HG03060 (cell line): ENCODE results near the gene PAM.
A peak's percentile ranks its signal among the peaks of the same experiment; 100 is the strongest.

ENCODE experiments used
- ATAC-seq: cut with Tn5 transposase; IDR thresholded peaks from one replicate; pipeline ENCODE4 v1.9.1; 2021; ENCODE audit warnings: low read depth, moderate number of reproducible peaks; ENCODE audit not compliant: unreplicated experiment

The PAM gene

DNA sequence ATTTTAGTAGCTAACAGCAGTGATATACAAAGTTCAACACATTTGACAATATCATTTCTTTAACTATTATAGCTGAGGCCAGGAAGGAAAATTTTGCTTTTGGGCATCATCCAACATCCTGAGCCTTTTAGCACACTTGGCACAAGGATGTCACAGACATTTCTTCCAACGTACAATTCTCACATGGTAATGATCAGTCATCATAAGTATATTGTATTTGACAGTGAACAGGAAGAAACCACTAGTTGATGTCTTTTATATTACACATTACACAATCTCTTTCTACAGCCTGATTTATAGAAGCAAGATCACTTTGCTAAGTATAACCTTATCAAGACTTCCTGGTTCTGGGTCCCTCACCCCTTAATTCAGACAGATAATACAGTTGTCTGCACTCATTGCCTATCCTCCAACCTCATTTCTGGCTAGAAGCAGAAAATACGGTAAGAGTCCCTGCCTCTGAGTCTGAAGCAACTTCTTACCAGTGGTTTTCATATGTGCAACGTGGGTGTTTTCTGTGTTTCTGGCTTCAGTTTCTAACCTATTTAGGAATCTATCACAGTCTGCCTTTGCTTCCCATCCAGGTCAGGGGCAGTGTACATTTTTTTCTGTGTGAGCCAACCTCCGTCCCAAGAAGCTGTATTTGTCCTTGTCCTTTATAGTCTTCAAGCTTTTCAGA, 167.8 kb downstream of the PAM start:
- ATAC-seq, result no peak

DNA sequence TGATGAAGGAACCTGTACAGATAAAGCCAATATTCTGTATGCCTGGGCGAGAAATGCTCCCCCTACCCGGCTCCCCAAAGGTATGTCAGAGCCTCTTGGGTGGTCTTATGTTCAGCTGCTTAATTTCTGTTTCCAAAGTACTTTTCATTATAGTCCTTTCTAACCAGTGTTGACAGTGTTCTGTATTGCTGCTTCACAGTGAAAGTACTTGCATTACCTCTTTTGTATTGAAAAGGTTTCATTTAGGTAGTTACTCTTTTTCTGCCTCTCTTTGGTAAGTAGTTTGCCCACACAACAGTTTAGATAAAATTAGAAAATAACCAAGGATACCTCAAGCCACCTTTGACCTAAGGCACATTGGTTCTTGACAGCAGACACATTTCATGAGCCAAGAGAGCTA, 169.9 kb downstream of the PAM start:
- no peak for ATAC-seq

DNA sequence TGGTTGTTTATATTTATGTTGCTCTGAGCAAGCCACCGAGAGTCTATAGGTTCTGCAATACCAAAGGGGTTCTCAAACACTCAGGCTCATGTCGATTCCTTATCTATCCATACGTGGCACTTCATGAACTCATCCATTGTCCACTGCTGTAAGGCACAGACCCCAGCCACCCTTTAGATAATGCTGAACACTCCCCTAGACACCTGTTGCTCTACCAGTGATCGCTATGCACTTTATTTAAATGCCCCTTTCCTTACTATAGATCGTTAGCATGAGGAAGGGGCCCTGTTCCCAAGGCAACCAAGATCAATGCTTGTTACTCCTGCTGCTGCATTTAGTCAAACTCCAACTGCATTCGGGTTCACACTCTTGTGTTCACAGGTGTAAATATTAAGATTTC, 171.9 kb downstream of the PAM start:
- ATAC-seq, result no peak

DNA sequence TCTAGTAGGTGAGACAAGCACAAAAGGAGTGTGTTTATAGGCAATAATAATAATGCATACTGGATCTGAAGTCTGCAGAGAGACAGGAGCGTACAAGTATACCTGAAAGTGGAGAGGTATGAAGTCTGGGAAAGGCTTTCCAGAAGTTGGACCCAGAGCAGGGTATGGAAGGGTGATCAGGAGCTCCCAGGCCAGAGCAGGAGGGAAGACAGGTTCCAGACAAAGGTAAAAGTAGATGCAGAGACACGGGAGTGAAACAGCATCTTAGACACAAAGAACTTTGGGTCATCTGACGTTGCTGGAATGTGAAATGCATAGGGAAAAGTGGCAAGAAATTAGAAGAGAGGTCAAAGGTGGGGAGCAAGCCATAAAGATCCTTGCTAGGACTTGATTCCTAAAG, 175.1 kb downstream of the PAM start:
- ATAC-seq, result no peak

GRCh38 chr5:102931085-102931725, 176.1 kb downstream of the PAM start:
- ATAC-seq, result no peak

DNA sequence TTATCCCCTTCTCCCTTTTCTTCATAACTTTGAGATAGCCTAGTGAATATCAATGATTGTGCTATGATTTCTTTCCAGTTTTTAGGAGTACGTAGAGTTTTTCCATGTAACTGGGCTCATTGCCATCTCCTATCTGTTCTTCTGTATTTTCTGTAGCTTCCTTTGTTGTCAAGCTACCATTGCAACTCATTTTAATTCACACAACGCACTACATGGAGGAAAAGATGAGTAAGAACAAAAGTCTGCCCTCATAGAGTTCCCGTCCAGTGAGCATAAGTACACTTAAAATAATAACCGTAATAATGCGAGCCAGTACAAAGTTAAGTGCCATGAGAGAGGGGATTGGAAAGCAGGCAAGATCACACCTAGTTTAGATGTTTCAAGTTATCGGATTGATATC, 177.7 kb downstream of the PAM start:
- peak; percentile 49 for ATAC-seq

GRCh38 chr5:102933316-102933715, 178.2 kb downstream of the PAM start:
- no peak for ATAC-seq

DNA sequence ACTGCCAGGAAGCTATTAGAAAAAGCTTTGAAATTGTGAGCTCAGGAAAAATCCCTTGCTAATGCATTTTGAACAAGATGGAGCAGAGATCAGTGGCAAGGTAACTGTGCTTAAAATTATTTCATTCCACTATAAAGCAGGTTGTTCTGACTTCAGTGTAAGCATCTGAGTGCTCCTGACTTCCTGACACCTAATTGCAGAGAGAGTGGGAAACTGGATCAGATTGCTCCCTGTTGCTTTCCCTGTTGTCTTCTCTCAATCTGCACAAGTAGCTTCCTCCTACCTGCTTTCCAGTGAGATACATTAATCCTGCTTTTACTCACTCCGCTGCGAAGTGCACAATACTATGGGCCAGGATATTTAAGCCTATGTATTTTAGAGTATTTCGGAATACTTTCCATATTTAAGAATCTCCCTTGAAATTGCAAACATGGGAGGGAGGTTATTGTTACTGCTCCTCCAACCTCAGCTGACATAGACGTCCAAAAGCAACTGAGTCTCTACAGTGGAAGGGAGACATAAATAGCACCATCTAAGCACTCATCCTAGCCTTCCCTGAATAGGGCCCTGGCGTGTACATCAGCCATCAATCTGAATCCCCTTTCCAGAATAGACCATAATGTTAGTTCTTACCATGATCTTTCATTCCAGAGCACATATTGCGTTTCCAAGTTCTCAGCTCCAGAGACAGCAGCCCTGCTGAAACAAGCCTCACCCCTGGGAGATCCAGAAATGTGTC, 178.8 kb downstream of the PAM start:
- ATAC-seq, result no peak

DNA sequence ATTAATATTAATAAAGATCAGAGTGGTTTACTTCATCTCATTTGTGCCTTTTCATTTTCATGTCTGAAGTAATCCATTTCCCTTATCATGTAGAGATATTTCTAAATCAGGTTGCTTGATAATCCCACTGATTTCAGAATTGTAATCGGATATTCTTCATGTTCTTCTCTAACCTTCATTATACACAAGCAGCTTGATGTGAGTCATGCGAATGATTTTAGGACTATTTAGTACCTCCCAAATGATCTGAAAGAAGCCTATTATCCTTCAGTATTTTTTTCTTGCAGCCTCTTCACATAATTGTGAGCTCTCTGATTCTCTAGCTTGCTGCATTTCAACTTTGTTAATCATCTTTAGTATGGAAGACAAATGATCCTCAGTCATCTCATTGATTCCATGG, 182.8 kb downstream of the PAM start:
- no peak for ATAC-seq

DNA sequence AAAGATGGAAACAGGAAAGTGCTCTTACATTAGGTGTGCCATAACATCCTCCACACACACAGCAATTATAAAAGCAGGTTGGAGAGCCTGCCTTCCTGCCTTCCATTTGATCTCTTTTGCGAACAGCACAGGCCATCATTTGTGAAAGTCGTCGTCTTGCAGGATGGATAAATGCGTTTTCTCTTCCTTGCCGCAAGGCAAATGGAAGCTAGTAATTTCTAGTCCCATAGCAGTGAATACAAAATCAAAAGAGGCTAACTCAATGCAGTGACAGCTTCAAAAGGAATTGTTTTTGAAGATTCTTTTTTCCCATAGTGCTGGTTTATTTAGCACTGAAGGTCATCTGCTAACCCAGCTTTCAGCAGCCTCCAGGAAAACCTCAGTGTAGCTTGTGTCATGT, 186.0 kb downstream of the PAM start:
- no peak for ATAC-seq

DNA sequence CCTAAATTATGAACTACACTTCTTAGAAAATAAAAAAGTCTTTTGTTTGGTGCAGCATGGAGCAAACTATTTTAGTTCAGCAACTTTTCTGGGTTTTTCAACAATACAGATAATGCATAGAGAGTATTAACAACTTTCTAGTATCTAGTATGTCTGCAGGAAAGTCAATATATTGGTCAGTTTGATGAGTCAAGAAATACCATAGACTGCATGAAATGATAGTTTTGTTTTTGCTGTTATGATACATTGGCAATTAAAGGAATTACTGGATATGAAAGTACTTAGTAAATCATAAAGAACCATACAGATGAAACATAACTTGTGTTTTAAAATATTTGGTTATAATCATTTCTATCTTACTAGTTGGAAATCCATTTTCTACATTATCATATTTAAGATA, 191.3 kb downstream of the PAM start:
- ATAC-seq, result no peak

DNA sequence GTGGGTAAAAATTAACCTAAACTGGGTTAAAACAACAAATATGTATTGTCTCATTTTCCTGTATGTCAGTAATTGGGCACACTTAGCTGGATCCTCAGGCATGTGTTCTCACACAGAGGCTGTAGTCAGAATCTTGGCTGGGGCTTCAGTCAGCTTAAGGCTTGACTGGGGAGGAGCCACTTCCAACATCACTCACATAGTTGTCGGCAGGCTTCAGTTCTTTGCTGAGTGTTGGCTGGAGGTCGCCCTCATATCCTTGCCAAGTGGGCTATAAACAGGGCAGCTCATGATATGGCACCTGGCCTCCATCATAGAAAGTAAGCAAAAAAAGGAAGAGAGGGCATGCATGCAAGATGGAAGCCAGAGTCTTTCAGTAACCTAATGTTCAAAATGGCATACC, 191.9 kb downstream of the PAM start:
- no peak for ATAC-seq

GRCh38 chr5:102955488-102955887, 200.4 kb downstream of the PAM start:
- ATAC-seq, result no peak

DNA sequence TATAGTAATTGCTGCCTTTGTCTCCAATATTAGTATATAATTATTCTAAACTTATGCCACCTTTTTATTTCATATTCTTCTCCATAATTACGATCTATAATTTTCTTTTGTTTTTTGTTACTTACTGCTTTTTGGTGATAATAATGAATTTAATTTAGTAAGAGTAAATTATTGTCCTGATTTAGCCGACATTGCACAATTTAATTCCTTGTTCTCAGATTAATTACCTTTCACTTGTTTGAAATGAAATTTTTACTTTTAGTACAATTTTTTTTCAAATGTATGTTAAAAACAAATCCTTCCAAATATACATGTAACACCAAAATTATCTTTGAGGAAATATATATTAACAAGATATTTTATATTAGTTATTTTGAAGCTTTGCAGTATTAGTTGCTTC, 201.5 kb downstream of the PAM start:
- no peak for ATAC-seq

- ATAC-seq, result no peak
Observed at GRCh38 chr5:102957141-102957540, 202.0 kb downstream of the PAM start.

DNA sequence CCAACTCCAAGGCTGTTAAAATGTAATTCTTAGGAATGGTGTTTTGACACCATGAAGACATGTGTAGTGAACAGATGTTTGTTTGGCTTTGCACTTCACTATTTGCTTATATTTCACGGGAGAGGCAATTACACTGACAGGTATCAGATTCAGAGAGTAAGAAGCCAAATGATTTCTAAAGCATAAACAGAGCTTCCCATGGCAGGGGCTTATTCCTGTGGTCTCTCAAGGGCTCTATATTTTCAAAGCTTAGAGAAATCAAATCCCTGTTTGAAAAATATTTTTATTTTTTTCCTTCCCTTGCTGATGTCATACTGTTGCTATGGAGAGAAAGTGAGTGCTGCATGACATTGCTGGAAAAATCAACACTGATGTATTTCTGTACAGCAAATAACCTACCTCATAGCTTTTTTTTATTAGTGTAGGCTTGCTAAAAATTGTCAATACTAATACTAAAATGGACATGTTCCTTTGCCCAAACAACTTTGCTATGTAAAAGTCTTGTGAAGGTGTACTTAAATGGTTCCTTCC, 203.4 kb downstream of the PAM start:
- ATAC-seq, result peak; percentile 12

- peak; percentile 75 for ATAC-seq
Observed at GRCh38 chr5:102959055-102959454, 203.9 kb downstream of the PAM start.

DNA sequence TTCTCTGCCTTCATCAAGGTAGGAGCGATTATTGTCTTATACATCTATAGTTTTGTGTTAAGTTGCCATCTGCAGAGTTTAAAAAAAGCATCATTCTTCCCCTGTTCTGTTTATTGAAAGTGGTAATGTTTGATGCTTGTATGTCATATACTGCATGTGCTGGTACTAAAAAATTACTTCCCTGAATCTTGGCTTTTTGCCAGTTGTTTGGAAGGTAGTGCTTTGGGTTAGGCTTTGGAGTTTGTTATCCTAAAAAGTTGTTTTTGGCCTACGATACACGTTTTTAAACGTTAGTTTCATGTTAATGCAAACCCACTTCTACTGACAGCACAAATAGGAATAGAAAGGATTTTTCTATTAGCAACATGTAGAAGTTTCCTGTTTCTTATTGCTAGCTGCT, 206.6 kb downstream of the PAM start:
- ATAC-seq, result no peak

DNA sequence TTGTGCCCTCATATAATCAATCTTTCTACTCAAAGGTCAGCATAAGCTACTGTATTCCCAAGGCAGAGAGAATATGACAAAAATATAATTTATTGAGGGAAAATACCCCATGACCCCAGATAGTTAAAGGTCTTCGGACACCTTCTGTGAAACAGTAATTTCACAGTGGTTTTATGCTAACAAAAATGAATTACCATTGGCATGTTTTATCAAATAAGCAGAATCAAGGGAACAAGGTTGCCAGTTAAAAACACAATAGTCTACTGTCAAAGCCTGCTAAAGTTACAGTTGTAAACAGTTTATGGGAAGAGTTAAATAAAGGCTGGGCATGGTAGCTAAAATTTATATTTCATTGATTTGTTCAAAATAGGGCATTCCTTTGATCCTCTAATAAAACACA, 210.5 kb downstream of the PAM start:
- no peak for ATAC-seq

GRCh38 chr5:102969641-102970040, 214.5 kb downstream of the PAM start:
- ATAC-seq, result no peak

DNA sequence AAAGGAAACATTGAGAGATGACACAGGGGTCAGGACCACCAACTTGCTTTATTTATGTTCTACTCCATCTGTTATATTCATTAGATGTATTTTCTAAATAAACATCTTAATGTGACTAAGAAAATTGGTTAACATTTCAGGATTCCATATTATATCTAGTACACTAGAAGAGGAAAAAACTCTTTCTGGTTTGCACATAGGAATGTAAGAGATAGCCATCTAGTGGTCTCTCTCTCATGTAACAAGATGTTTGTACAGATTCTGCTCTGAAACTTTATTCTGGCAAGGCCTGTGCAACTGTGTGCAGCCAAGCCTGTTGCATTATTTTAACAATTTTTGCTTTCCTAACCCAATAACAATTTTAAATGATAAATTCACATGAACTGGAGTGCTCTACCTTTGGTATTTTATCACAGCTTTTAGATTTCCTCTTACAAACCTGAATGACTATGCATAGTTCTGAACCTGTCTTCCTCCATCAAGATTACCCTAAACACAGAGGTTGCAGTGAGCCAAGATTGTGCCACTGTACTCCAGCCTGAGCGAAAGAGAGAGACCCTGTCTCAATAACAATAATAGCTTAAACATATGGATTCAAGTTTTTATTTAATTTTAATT, 216.7 kb downstream of the PAM start:
- no peak for ATAC-seq
